C4-2B (cell line): ENCODE data around the gene TRPM8.

ENCODE experiments used
- ZFX ChIP-seq: fragments of 450-650 bp; IDR thresholded peaks from 2 replicates; pipeline ENCODE4 v1.6.1; 2017
- TF ChIP-seq, protein P1 (sequence below): fragments of 450-650 bp; conservative IDR thresholded peaks from 2 replicates; pipeline ENCODE4 v1.5.1; 2017; ENCODE audit warnings: mild to moderate bottlenecking

DNA sequence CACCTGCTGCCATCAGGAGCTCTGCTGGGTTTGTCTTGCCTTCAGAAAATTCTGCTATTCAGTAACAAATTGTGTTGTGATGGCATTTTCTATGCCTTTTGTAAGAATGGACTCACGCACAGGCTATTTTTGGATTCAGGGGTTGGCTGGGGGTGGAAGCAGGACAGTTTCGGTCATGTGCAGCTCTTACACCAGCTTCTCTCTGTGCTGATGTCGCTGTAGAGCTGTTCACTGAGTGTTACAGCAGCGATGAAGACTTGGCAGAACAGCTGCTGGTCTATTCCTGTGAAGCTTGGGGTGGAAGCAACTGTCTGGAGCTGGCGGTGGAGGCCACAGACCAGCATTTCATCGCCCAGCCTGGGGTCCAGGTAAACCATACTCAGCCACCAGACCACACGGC, 49.2 kb downstream of the TRPM8 start:
- TF ChIP-seq, protein P1, sequence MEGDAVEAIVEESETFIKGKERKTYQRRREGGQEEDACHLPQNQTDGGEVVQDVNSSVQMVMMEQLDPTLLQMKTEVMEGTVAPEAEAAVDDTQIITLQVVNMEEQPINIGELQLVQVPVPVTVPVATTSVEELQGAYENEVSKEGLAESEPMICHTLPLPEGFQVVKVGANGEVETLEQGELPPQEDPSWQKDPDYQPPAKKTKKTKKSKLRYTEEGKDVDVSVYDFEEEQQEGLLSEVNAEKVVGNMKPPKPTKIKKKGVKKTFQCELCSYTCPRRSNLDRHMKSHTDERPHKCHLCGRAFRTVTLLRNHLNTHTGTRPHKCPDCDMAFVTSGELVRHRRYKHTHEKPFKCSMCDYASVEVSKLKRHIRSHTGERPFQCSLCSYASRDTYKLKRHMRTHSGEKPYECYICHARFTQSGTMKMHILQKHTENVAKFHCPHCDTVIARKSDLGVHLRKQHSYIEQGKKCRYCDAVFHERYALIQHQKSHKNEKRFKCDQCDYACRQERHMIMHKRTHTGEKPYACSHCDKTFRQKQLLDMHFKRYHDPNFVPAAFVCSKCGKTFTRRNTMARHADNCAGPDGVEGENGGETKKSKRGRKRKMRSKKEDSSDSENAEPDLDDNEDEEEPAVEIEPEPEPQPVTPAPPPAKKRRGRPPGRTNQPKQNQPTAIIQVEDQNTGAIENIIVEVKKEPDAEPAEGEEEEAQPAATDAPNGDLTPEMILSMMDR: no peak
- no peak for TF ChIP-seq ZFX
